HG03039 (cell line): Measurements from ENCODE around the gene GLI3.

Experiments
- ATAC-seq: cut with Tn5 transposase; IDR thresholded peaks from one replicate; pipeline ENCODE4 v1.9.1; 2021; ENCODE audit warnings: mild to moderate bottlenecking, moderate library complexity; ENCODE audit not compliant: unreplicated experiment

The GLI3 gene

DNA sequence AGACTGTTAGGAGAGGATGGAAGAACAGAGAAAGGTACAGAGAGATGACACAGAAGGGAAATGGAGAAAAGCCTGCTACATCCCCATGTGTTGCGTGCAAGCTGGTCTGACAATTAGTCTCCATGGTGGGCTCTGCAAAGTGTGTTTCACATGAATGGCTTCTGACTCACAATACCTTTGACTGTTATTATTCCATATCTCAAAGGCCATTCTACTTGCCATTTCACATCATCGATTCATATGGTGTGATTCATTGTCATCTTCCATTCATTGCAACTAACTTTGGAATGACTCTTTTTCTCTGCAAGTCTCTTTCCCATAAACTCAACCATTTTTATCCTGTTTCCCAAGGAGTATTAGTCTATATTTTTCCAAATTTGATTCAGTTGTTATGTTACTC is 325.2 kb downstream of the GLI3 start:
- ATAC-seq = no peak
